Kidney epithelial cell (primary cell): ENCODE measurements around the gene RAP1A. TPM values are rescaled to one million over a fixed set of nuclear protein-coding genes. Genes with fewer than 3 reads are reported as not detected.
A peak's percentile ranks its signal among the peaks of the same experiment; 100 is the strongest.

Source experiments
- DNase-seq: peaks from one replicate; pipeline ENCODE4 v3.0.0-alpha.2; 2010; ENCODE audit warnings: low read depth
- H3K27me3 ChIP-seq: 2 replicates; pipeline ENCODE4 v1.6.0; 2011; ENCODE audit warnings: low read length; ENCODE audit not compliant: control insufficient read depth, insufficient read depth
- H3K36me3 ChIP-seq: 2 replicates; pipeline ENCODE4 v1.5.1; 2011; ENCODE audit warnings: low read length; ENCODE audit not compliant: control insufficient read depth, insufficient read depth
- H3K4me3 ChIP-seq: 2 replicates; pipeline ENCODE4 v1.5.1; 2011; ENCODE audit warnings: low read depth, mild to moderate bottlenecking, control low read depth, low read length
- total RNA-seq: library from RNA; depleted of rRNA; stranded (reverse); fragments of >200 nt; gene quantifications from 2 replicates; pipeline ENCODE4 v1.2.3, GENCODE V29; 2015
- TF ChIP-seq, protein P1 (sequence below): IDR thresholded peaks from 2 replicates; pipeline ENCODE4 v1.5.1; 2011; ENCODE audit warnings: mild to moderate bottlenecking, moderate library complexity, low read length, control low read depth, inconsistent platforms; ENCODE audit not compliant: insufficient read depth, poor library complexity, severe bottlenecking

The RAP1A gene
- total RNA-seq, 1 donor from 2014 or later, result 39.2 TPM

DNA sequence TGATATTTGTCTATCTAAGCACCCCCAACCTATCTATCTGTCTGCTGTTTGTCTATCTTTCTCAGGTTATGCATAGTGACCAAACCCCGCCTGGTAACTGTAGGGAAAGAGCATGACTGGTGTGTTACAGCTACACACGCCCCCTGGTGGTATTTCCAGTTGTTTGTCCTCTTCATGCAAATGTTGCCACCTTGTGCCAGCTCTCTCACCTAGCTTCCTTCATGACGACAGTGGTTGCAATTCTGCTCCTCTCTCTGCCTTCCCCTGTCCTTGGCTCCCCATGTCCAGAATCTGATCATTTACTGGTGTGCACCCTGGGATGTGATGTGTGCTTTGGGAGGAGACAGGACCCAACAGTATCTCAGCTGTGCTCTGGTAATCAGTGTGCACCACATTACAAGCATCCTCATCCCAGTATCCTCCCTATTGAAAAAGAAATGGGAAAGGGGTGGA lies 127.7 kb downstream of the RAP1A start:
- H3K27me3 ChIP-seq, result no peaks in the 10 kb centered on the region
- no peak overlapping the region for H3K4me3 ChIP-seq
- DNase-seq, result no peak
- H3K36me3 ChIP-seq, result no peaks in the 10 kb centered on the region
- TF ChIP-seq, protein P1, sequence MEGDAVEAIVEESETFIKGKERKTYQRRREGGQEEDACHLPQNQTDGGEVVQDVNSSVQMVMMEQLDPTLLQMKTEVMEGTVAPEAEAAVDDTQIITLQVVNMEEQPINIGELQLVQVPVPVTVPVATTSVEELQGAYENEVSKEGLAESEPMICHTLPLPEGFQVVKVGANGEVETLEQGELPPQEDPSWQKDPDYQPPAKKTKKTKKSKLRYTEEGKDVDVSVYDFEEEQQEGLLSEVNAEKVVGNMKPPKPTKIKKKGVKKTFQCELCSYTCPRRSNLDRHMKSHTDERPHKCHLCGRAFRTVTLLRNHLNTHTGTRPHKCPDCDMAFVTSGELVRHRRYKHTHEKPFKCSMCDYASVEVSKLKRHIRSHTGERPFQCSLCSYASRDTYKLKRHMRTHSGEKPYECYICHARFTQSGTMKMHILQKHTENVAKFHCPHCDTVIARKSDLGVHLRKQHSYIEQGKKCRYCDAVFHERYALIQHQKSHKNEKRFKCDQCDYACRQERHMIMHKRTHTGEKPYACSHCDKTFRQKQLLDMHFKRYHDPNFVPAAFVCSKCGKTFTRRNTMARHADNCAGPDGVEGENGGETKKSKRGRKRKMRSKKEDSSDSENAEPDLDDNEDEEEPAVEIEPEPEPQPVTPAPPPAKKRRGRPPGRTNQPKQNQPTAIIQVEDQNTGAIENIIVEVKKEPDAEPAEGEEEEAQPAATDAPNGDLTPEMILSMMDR, result peak; percentile 68

DNA sequence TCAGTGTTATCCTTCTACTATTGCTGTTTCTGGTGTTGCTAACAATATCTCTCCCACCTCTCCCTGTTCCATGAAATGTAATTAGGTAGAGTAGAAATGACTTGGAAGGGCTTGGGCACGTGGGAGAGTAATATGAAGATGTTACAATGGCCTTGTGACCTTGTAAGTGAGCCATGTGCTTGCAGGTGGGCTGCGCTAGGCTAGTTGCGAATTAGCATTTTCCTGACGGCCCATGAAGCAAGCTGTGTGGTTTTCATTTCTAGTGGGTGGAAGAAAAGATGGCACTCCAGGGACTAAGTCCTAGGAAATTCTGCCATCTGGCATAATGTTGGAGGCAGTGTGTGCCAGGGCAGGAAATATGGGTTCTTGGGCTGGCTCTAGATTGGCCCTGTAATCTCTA lies 128.4 kb downstream of the RAP1A start:
- no peaks in the 10 kb centered on the region for H3K36me3 ChIP-seq
- H3K27me3 ChIP-seq, result no peaks in the 10 kb centered on the region
- TF ChIP-seq, protein P1, result no peak
- H3K4me3 ChIP-seq, result no peak overlapping the region
- DNase-seq, result no peak

DNA sequence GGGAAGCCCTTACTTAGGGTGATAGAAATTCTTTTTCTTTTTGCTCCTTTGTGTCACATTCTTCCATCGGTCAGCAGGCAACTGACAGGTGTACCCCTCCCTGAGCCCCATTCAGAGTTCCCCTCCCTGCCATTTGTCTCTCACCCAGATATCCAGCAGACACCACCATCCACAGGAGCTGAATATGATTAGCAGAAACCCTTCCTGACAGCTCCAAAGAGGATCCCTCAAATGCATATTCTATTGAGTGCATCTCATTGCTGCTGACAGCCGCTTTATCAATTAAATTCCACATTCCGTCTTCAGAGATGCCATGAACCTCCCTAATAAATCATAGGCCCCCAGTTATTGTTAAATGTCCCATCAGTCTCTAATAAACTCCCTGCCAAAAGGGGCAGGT lies 130.0 kb downstream of the RAP1A start:
- no peaks in the 10 kb centered on the region for H3K27me3 ChIP-seq
- TF ChIP-seq, protein P1, result no peak
- H3K4me3 ChIP-seq, result no peak overlapping the region
- H3K36me3 ChIP-seq, result no peaks in the 10 kb centered on the region
- no peak for DNase-seq

DNA sequence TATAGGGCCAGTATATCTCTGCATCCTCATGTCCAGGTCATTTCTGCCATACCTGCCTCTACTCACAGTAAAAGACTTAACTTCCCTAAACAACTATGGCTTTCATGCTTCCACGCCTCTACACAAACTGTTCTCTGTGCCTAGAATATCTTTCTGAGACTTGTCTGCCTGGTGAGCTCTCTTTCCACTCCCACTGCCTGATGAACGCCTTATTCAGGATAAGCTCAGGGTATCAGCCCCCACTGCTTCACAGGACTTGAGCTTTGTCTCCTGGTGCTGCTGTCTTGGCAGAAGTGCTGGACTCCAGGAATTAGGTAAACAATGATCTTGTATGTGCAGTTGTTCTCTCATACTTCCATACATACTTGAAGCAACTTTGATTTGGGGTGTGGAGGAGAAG lies 131.3 kb downstream of the RAP1A start:
- no peaks in the 10 kb centered on the region for H3K27me3 ChIP-seq
- H3K4me3 ChIP-seq, result no peak overlapping the region
- no peaks in the 10 kb centered on the region for H3K36me3 ChIP-seq
- no peak for DNase-seq
- TF ChIP-seq, protein P1, result no peak

DNA sequence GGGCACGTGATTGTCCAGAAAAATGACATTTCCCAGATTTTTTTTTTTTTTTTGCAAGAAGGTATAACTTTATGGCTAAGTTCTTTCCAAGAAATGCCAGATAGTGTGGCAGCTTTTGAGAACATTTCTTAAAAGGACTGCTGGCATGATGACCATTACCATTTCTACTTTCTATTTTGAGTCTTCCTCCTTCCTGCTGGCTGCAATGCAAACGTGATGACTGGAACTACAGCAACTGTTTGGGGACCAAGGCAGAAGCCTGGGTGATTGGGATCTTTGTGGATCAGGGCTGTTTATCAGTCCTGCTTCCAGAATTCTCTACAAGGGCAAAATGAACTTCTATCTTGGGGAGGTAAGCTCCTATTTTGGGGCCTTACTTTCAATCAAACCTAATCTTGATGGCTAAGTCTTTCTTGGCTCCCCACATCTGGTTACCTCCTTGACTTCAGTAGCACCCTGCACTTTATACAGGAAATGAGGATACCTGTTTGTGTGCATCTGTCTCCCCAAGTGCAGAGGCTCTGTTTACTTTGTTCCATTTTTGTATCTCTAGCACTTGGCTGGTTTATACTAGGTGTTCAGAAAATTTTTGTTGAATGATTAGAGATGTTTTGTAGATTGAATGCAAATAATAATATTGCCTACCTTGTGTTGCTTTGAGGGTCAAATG lies 132.5 kb downstream of the RAP1A start:
- Histone ChIP-seq H3K27me3 (no peaks in the 10 kb centered on the region), H3K4me3 (no peak overlapping the region), H3K36me3 (no peaks in the 10 kb centered on the region)
- DNase-seq, result no peak
- TF ChIP-seq, protein P1, result no peak

DNA sequence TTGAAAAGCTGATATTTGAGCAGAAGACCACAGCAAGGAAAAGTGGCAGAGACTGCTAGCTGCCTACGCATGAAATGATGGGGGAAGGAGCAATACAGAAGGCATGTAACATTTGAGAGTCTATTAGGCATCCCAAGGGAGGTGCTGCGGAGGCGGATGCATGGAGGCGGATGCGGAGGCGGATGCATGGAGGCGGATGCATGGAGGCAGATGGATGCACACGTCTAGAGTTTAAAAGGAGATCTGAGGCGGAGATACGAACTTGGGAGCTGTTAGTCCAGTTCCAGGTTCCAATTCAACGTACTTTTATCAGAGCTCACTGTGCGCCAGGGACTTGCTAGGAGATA lies 135.4 kb downstream of the RAP1A start:
- no peaks in the 10 kb centered on the region for H3K27me3 ChIP-seq
- TF ChIP-seq, protein P1, result no peak
- peak overlapping the region; percentile 81 for H3K4me3 ChIP-seq
- no peaks in the 10 kb centered on the region for H3K36me3 ChIP-seq
- DNase-seq, result no peak
